Kidney (tissue), 14 donors: Measurements from ENCODE around the gene EPS8L2. TPM values are rescaled to one million over a fixed set of nuclear protein-coding genes. Genes with fewer than 3 reads are reported as not detected.

Source experiments
- DNase-seq, 5 donors: peaks; one replicate each; pipeline ENCODE4 v3.0.0-alpha.2; 2013 to 2020
- FAIRE-seq: peaks from 2 replicates; lab custom pipeline; 2012; peaks lifted over from hg19 to GRCh38; lab: Jason Lieb, UNC
- H3K27ac ChIP-seq, 2 donors: one replicate each; pipeline ENCODE4 v1.7.0; 2013; ENCODE audit warnings: low read depth in 2 of 2, low read length in 2 of 2, inconsistent platforms in 1 of 2
- H3K27me3 ChIP-seq: one replicate; pipeline ENCODE4 v1.7.1; 2013; ENCODE audit warnings: low read length, inconsistent platforms; ENCODE audit not compliant: control insufficient read depth, insufficient read depth
- H3K36me3 ChIP-seq, 3 donors: one replicate each; pipeline versions ENCODE4 v1.7.0 to v1.7.1; 2013; ENCODE audit warnings: low read length in 3 of 3, control low read depth in 1 of 3, inconsistent platforms in 1 of 3; ENCODE audit not compliant: insufficient read depth in 3 of 3, control insufficient read depth in 2 of 3
- H3K4me1 ChIP-seq, 3 donors: one replicate each; pipeline versions ENCODE4 v1.7.0 to v1.7.1; 2013; ENCODE audit warnings: low read length in 3 of 3, inconsistent platforms in 1 of 3, low read depth in 1 of 3; ENCODE audit not compliant: control insufficient read depth in 2 of 3, insufficient read depth in 2 of 3
- H3K4me3 ChIP-seq, 3 donors: one replicate each; pipeline versions ENCODE4 v1.7.0 to v1.8.1; 2013; ENCODE audit warnings: low read length in 3 of 3, control low read depth in 1 of 3, inconsistent platforms in 1 of 3
- H3K9ac ChIP-seq, 3 donors: one replicate each; pipeline versions ENCODE4 v1.7.0 to v1.7.1; 2013; ENCODE audit warnings: low read length in 3 of 3, control low read depth in 1 of 3, inconsistent platforms in 1 of 3
- H3K9me3 ChIP-seq, 3 donors: one replicate each; pipeline versions ENCODE4 v1.7.0 to v1.7.1; 2013; ENCODE audit warnings: low read length in 3 of 3, control low read depth in 1 of 3, inconsistent platforms in 1 of 3; ENCODE audit not compliant: control insufficient read depth in 2 of 3, insufficient read depth in 1 of 3
- intact Hi-C: fragments of 100-400 bp; cut with DNase I; formaldehyde crosslinking; loops from one replicate; pipeline ENCODE4 v1.11.1; 2022
- polyA plus RNA-seq: library from polyadenylated mRNA; stranded (reverse); fragments of 350-450 nt; fragmentation: Illumina TruSeq; extraction: RNeasy Lipid Tissue Mini Kit (QIAGEN cat#74804); gene quantifications from one replicate; pipeline ENCODE4 v1.2.3, GENCODE V29; 2014; ENCODE audit warnings: low read depth, low replicate concordance; ENCODE audit not compliant: insufficient read depth
- total RNA-seq: library from RNA; stranded (reverse); fragmentation: NEBNext Ultra II Directional; extraction: Animal tissue kit (Norgen Biotek cat#: 25700); gene quantifications from one replicate; pipeline ENCODE4 v1.2.1, GENCODE V29; 2021
- TF ChIP-seq, protein P1 (sequence below): IDR thresholded peaks from 3 replicates; pipeline ENCODE4 v1.5.1; 2012; ENCODE audit warnings: mild to moderate bottlenecking, moderate library complexity, borderline replicate concordance; ENCODE audit not compliant: insufficient read depth; ENCODE audit errors: extremely low read depth
- donor health status: control.
- donor health status: control.
- donor health status: control.
- donor health status: control.
- donor health status: control.
- donor health status: DM: yes; HTN: yes; CAD: no.
- donor health status: Normal renal cell carcinoma (clear cell type).

EPS8L2 gene
- total and polyA plus RNA-seq, 2 donors from 2014 or later = 199 to 287 TPM

DNA sequence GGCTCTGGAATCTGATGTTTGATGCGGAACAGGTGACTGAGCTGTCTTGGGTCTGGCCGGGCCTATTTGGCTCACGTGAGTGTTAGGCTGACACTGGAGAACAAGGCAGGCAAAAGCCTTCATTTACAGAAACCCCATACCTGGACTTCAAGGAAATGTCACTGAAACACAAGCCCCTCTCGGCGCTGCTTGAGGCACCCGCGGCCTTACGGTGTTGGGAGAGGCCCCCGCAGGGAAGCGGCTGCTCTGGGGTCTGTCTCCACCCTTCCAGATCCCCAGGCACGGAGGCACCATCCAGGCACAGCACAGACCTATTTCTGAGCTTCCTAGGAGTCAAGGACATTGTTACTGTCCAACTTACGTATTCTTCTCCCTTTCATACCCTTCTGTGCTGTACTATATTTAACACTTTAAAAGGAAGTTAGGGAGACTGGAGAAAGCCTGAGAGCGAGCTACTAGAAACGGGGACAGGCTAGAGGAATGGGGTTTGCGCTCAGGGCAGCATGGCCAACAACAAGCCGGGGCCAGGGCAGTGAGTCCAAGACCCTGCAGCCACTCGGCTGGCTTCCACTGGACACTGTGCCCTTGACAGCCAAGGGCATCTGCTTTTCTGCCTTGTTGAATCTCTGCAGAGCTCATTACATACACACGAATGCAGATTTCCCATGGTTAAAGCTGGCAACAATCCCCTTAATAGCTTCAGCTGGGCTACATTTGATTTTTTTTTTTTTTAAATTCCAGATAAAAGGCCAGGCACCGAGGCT, 45.2 kb upstream of the EPS8L2 start:
- peak in 1 of 5 donors; percentile 29 for DNase-seq
- intact Hi-C loops = no loop called here
- H3K27me3 ChIP-seq = no peaks in the 10 kb centered on the region
- H3K9ac ChIP-seq = no peak overlapping the region
- peaks cover 2 to 7% (median 3%) of the 10 kb centered on the region in 3 donors for H3K36me3 ChIP-seq
- H3K9me3 ChIP-seq = no peaks in the 10 kb centered on the region
- H3K27ac ChIP-seq = no peak overlapping the region
- peaks cover 0 to 4% (median 0%) of the 10 kb centered on the region in 3 donors for H3K4me1 ChIP-seq
- TF ChIP-seq, protein P1, sequence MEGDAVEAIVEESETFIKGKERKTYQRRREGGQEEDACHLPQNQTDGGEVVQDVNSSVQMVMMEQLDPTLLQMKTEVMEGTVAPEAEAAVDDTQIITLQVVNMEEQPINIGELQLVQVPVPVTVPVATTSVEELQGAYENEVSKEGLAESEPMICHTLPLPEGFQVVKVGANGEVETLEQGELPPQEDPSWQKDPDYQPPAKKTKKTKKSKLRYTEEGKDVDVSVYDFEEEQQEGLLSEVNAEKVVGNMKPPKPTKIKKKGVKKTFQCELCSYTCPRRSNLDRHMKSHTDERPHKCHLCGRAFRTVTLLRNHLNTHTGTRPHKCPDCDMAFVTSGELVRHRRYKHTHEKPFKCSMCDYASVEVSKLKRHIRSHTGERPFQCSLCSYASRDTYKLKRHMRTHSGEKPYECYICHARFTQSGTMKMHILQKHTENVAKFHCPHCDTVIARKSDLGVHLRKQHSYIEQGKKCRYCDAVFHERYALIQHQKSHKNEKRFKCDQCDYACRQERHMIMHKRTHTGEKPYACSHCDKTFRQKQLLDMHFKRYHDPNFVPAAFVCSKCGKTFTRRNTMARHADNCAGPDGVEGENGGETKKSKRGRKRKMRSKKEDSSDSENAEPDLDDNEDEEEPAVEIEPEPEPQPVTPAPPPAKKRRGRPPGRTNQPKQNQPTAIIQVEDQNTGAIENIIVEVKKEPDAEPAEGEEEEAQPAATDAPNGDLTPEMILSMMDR = no peak
- FAIRE-seq = no peak
- H3K4me3 ChIP-seq = no peak overlapping the region

DNA sequence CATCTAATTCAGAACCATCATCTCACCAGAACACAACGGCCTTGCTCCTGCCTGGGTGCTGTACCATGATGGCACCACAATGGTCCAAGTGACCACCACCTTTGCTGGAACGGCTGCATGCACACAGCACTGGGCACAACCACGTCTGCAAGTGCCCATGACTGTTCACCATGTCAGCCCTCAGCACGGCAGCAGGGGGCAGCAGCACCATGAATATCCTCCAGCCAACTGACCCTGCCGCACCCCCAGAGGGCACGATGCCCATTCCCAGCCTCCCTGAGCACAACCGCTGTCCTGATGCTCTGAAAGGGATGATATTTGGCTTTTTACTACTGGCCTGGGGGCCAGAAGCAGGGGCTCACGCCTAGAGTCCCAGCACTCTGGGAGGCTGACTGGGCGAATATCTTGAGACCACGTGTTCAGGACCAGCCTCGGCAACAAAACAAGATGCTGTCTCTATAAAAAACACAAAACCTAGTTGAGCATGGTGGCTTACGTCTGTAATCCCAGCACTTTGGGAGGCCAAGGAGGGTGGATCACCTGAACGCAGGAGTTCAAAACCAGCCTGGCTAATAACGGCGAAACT, 43.2 kb upstream of the EPS8L2 start:
- Histone ChIP-seq H3K27ac (no peak overlapping the region), H3K4me1 (peaks cover 0 to 8% (median 5%) of the 10 kb centered on the region in 3 donors), H3K36me3 (peaks cover 3 to 7% (median 3%) of the 10 kb centered on the region in 3 donors), H3K9ac (no peak overlapping the region), H3K9me3 (no peaks in the 10 kb centered on the region), H3K27me3 (no peaks in the 10 kb centered on the region), H3K4me3 (no peak overlapping the region)
- no peak for FAIRE-seq
- intact Hi-C loops = no loop called here
- TF ChIP-seq, protein P1 = peak; percentile 72
- DNase-seq = peak in 3 of 5 donors; percentile 48 to 86 (median 57)

DNA sequence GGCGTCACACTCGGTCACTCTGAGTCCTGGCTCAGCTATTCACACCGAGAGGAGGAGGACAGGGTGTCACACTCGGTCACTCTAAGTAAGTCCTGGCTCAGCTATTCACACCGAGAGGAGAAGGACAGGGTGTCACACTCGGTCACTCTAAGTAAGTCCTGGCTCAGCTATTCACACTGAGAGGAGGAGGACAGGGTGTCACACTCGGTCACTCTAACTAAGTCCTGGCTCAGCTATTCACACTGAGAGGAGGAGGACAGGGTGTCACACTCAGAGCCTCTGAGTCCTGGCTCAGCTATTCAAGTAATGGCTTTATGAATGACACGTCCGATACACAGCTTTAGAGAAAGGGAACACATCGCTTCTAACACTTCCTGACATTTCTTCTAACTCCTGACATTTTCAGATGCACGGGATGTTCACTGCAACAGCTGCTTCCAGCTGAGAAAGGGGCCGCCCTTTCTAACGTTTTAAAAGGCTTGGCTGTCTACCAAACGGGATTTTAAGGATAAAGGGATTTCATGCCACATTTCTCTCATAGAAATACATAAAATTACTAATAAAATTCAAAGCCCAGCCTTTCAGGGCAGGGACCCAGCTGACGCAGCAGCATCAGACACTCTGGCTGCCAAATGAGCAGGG, 40.8 kb upstream of the EPS8L2 start:
- Histone ChIP-seq H3K27me3 (no peaks in the 10 kb centered on the region), H3K27ac (peak overlapping the region in 1 of 2 donors; percentile 65), H3K9ac (no peak overlapping the region), H3K4me1 (peaks cover 0 to 8% (median 5%) of the 10 kb centered on the region in 3 donors), H3K9me3 (no peaks in the 10 kb centered on the region), H3K4me3 (no peak overlapping the region), H3K36me3 (peaks cover 3 to 7% (median 3%) of the 10 kb centered on the region in 3 donors)
- intact Hi-C loops = no loop called here
- no peak for FAIRE-seq
- DNase-seq = peak in 2 of 5 donors; percentile 21 to 82
- TF ChIP-seq, protein P1 = no peak
